ENCODE measurements around the gene HYOU1.
"Not testable (repeated sequence)": the region's sequence is repeated elsewhere in the genome, so short reads cannot be mapped to it uniquely, and the experiment has no call there.

HYOU1 gene

DNA sequence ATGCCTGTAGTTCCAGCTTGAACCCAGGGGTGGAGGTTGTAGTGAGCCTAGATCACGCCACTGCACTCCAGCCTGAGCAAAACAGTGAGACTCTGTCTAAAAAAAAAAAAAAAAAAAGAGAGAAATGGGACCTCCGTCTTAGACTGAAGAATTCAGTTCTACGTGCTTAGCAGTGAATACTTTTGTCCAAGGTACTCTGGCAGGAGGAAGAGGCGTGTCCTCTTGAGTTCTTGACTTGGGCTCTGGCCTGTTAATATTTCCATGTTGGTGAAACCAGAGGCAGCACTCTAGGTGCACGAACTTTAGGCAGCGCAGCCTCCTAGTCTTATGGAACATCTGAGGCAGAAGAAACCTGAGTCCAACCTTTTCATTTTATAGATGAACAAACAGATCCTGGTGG lies 30.1 kb upstream of the HYOU1 start:
- DNase-seq, result no peak

DNA sequence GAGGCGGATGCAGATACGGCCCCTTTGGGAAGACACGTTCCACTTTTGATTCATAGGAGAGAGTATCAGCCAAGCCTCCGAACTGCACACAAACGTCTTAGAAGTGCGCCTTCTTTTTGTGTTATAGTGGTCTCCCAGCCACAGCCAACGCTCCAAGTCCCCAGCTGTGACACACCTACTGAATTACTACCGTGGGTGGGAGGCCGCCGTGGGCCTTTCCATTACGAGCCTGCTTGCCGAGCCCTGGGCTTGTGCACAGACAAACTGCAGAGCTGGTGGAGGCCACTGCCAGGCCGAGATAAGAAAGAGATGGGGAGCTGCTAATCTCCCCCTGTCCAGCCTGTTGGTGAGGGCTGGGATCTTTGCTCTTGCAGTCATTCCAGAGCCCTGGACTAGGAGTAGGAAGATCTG lies 28.4 kb upstream of the HYOU1 start:
- DNase-seq, result peak; percentile 48

DNA sequence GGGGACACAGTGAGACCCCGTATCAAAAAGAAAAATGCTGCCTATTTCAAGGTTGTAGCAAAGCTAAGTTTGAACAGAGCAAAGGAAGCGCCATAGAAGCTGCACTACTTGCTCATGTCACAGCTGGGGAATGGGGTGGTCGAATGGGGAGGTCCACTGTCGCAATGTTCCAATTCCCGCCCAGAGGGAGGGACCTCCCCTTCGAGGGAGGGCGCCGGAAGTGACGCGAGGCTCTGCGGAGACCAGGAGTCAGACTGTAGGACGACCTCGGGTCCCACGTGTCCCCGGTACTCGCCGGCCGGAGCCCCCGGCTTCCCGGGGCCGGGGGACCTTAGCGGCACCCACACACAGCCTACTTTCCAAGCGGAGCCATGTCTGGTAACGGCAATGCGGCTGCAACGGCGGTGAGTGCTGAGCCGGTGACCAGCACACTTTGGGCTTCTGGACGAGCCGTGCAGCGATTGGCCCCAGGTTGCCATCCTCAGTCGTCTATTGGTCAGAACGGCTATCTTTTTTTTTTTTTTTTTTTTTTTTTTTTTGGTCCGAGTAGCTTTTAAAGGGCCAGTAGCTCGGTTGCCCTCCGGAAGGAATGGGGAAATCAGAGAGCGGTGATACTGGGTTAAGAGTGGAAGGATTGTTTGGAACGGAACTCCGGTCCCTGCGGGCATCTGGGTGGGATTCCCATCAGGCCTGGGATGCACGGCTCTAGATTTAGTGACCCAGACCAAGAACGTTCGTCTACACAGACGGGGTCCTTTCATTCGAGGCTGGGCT lies 27.8 kb upstream of the HYOU1 start, which contains the start of gene HMBS:
HMBS (plus strand) TSS at position 219 of the 774 bp plus-strand sequence; CDS start at position 372, 153 bp downstream.
- peak; percentile 90 for DNase-seq

DNA sequence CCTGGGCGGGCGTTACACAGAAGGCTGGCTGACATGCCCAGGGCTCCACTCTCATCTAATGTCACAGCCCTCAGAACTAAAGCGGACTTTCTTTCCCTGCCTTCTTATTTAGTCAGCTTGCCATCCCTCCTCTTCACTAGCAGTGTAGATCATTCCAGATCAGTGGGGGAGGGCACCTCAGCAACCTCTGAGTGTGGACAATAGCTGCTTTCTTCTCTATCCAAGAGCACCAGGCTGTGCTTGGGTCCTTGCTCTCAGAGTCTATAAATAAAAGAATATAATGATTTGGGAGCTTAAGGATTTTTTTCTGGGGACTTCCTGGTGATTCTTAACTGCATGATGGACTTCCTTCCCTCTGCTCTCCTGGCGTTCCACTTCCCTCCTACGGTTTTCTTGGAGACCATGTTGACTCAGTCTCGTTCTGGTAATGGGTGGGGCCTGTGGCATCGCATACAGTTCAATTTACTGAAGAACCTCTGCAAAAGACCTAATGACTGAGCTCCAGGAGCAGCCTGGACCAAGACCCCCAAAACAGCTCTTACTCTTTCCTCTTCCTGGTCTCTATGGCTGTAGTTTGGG lies 24.8 kb upstream of the HYOU1 start:
- DNase-seq, result no peak

DNA sequence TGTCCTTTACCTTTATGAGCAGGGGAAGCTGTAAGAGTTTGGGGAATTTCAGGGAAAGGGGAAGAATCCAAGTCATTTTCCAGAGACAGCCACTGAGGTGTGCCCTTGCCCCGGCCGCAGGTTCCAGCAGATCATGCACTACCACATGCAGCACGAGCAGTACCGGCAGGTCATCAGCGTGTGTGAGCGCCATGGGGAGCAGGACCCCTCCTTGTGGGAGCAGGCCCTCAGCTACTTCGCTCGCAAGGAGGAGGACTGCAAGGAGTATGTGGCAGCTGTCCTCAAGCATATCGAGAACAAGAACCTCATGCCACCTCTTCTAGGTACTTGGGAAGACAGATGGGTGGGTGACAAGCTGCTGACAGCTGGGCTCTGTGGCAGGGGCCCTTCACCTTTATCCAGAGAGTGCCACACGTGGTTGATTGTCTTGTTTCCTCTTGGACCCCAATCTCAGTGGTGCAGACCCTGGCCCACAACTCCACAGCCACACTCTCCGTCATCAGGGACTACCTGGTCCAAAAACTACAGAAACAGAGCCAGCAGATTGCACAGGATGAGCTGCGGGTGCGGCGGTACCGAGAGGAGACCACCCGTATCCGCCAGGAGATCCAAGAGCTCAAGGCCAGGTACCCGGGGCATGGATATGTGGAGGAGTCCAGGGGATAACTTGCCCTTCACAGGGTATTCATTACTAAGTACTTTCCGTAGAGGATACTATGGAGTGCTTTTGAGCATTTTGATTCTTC lies 21.8 kb upstream of the HYOU1 start:
- no peak for DNase-seq

DNA sequence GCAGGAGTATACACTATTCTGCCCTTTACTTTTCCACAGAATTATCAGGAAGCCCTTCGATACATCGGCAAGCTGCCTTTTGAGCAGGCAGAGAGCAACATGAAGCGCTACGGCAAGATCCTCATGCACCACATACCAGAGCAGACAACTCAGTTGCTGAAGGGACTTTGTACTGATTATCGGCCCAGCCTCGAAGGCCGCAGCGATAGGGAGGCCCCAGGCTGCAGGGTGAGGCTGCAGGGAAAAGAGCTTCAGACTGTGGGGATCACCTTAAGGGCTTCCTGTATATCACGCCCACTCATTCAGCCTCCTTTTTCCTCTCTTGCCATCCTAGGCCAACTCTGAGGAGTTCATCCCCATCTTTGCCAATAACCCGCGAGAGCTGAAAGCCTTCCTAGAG lies 20.8 kb upstream of the HYOU1 start:
- no peak for DNase-seq

DNA sequence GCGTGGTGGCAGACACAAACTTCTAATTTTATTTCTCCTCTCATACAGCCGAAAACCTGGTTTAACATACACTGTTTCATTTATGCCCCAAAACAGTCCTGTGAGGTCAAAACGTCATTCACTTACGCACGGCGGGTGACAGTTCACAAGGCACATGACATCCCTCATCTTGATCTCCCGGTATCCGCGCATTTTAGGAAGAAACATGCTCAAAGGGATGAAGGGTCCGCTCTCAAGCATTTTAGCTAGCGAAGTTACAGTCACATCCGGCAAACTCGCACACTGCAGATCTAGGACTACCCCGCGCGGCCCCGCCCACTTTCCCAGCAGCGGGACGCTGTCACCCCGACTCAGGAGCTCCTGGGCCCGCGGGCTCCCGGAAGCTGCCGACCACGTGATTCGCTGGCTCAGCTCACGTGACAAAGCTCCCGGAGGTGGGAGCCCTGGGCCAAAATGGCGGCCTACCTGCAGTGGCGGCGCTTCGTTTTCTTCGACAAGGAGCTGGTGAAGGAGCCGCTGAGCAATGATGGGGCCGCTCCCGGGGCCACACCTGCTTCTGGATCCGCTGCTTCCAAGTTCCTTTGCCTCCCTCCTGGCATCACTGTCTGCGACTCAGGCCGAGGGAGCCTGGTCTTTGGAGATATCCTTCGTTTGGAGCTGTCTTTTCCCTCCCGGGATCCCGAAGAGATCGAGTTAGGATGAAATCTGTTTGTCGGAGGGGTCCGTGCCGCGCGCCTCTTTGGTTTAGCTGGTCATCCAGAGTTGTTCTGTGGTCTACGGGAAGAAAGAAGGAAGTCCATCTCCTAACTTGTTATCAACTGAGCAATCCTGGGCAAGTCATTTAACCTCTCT lies 10.6 kb upstream of the HYOU1 start, which contains the start of gene VPS11:
VPS11 (plus strand) TSS at position 448 of the 852 bp plus-strand sequence; CDS start at position 454, 6 bp downstream.
- peak; percentile 99 for DNase-seq

DNA sequence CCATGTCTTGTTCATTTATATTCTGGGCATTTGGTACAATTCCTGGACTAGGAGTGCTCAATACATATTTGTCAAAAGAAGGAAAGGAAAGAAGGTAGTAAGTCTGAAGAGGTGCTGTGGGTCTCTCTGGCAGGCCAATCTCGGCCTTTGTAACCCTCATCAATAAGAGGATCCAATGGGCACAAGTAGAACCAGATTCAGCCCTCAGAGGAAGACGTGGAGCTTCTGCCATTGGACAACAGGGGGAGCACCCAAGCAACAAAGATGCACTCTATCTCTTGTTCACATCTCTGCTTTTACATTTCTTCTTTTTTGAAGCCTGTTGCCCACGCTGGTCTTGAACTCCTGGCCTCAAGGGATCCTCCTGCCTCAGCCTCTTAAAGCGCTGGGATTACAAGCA lies 8.4 kb upstream of the HYOU1 start:
- peak; percentile 52 for DNase-seq

DNA sequence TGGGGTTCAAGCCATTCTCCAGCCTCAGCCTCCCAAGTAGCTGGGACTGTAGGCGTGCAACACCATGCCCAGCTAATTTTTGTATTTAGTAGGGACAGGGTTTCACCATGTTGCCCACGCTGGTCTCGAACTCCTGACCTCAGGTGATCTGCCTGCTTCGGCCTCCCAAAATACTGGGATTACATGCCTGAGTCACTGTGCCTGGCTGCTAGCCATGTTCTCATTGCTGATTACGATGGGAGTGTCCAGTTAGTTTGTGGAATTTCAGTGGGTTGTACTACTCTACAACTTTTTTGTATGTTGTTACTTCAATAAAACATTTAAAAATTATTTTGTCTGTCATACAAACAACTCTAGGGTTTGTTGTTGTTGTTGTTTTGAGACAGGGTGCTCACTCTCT lies 5.8 kb upstream of the HYOU1 start:
- DNase-seq, result no peak

DNA sequence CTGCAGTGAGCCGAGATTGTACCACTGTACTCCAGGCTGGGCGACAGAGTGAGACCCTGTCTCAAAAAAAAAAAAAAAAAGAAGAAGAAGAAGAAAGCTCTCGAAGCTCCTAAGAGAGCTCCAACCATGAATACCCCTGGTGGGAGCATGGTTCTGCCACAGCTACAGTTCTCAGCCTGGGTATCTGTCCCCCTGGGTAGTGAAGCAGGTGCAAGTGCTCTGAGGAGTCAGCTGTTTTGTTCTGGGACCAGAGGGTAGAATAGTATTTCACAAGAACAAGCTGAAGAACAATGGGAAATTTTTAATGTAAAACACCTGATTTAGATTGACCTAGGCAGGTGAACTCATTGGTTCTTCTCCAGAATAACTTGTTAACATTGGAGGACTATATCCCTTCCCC lies 4.3 kb upstream of the HYOU1 start:
- DNase-seq, result no peak

DNA sequence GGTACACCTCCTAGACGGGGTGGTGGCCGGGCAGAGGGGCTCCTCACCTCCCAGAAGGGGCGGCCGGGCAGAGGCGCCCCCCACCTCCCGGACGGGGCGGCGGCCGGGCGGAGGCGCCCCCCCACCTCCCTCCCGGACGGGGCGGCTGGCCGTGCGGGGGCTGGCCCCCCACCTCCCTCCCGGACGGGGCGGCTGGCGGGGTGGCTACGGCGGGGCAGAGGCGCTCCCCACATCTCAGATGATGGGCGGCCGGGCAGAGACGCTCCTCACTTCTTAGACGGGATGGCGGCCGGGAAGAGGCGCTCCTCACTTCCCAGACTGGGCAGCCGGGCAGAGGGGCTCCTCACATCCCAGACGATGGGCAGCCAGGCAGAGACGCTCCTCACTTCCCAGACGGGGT lies 2.1 kb upstream of the HYOU1 start:
- DNase-seq, result not testable (repeated sequence)

DNA sequence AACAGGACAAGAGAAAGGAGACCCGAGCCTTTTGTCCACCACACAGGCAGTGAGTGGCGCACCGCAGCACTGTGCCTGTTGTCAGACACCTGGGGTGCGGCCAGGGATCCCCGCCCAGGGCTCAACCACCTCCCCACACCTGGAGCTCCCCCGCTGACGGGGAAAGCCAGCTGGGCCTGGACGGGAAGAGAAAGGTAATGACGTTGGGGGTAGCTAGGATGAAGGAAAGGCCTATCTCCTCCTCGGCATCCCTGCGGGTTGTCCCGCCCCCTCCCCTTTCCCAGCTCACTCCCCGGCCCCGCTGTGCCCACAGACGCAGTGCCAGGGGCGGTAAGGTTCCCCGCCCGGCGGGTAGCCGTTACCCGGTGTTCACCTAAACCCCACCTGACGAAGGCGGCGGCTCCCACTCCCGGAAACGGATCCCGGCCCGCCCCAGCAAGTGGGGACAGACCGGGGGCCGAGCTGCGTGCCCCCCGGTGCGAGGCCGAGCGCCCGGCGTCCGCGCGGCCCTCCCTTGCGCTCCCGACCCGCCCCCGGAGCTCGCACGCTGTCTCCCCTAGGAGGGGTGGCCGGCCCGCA lies 495 bp downstream of the HYOU1 start:
- peak; percentile 42 for DNase-seq

DNA sequence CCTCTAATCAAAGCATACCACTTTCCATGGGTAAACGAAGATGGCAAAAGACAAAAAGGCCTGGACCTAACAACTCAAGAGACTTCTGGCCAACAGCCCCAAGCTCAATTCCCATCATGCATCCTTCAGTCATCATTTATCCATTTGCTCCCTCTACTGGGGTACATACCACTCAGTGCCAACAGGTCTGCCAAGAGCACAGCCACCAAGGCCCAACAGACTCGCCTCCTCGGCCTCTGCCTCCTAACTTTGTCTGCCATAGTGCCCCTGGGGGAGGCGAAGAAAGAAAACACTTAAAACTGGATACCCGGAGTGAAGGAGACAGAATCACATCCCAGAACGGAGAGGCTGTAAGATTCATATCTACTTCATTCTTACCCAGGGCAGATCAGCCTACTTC lies 1.1 kb downstream of the HYOU1 start:
- DNase-seq, result no peak

DNA sequence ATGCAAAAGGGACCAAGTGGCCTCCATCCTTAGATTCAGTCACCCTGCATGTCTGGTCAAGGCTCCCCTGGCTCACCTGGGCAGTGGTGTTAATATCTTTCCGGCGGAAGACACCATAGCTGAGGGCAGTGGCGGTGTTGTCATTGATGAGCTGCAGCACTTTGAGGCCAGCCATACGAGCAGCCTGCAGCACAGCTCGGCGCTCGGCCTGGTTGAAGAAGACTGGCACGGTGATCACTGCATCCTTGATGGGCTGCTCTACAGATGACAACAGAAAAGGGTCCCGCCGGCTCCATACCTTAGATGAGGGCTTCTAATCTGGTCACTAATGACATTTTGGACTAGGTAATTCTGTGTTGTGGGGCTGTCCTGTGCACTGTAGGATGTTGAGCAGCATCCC lies 2.6 kb downstream of the HYOU1 start:
- no peak for DNase-seq

DNA sequence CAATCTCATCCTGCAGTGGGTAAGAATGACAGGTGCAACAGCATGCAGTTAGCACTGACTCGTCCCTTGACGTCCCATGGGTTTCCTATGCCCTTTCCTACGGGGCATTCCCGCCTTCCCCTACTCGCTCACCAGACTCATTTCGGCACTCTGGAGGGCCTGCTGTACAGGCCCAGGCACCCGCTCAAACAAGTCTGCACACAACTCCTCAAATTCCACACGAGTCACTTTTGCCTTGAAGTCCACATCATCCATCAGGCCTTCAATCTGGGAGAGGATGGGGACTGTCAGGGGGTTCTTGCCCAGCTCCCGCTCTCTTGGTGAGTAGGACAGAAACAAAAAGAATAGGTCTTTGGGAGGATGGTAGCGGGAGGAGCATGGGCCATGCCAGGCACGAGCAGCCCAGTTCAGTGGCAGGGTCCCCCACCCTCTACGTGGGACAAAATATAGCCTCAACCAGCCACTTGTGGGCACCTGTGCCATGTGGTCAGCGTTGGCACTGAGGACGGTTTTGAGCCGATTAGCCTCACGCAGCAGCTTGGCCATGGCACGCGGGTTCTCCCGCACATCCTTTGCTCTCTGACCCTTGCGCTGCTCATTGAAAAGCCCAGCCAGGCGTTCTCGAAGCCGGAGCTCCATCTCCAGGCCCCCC lies 4.7 kb downstream of the HYOU1 start:
- DNase-seq, result no peak

DNA sequence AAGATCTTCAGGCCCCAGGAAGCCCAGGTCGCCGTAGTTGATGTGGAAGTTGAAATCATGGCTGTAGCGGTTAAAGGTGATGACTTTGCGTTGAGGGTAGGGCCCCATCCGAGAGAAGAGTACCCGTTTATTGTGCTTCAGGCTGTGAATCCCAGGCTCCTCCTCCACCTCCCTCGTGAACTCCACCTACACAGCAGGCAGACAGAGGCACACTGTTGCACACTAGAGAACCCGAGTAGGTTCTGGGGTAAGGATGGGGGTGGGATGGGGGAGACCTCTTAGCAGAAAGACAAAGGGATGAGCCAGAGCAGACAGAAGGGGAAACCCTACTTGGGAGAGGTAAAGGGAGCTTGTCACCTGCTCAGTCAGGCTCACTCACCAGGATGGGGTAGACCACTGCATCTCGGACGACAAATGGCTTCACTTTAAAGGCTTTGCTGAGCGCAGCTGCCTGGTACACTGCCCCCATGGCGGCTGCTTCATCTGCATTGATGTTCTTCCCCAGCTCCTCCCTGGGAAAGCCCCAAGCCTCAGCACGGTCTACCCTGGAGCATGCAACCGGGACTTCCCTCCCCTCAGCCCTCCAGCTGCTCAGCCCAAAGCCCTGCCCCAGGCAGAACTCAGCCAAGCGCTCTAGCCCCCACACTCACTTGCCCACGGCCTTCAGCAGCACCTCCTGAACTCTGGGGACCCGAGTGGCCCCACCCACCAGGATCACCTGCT lies 5.4 kb downstream of the HYOU1 start:
- no peak for DNase-seq

DNA sequence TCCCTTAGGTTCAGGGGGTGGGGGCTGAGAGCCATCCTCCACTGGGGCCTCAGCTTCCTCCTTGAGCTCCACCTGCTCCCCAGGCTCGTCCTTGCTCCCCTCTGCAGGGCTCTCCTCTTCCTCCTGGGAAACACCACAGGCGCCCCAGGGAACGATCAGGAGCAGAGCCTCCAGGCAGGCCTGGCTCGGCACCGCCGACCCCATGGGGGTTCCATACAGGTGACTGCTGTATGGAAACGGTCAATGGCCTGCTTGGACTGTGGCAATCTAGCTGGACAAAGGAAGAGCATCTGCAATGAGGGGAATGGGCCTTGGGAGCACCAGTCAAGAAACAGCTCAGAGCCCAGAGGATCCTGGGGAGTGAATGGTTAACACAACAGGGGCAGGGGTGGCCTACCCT lies 7.9 kb downstream of the HYOU1 start:
- no peak for DNase-seq

DNA sequence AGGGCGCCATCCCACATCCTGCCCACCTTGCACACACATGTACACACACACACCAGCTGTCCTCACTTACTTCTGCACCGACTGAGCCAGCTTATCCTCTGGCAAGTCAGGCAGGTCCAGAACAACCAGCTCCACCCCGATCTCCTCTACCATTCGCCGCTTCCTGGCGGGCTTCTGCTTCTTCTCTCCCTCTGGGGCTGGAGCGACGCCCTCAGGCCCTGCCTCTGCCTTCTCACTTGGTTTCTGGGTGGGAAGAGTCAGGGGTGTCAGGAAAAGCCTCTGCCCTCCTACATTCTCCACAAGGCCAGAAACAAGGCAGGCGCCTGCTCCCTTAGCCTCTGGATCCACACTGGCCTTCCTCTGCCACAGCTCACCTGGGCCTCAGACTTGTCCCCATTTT lies 8.4 kb downstream of the HYOU1 start:
- no peak for DNase-seq

DNA sequence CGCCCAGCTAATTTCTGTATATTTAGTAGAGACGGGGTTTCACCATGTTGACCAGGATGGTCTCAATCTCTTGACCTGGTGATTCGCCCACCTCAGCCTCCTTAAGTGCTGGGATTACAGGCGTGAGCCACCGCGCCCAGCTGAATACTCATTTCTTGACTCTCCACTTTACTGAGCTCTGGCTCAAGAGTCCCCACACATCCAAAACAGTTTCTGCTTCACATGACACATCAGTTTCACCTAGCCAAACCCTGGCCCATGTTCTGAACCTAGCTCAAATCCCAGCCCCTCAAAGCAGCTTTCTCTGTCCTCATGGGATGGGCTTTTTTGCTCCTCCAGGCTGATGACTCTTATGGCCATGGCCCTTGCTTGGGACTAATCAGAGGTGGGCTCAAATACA lies 9.8 kb downstream of the HYOU1 start:
- DNase-seq, result no peak

DNA sequence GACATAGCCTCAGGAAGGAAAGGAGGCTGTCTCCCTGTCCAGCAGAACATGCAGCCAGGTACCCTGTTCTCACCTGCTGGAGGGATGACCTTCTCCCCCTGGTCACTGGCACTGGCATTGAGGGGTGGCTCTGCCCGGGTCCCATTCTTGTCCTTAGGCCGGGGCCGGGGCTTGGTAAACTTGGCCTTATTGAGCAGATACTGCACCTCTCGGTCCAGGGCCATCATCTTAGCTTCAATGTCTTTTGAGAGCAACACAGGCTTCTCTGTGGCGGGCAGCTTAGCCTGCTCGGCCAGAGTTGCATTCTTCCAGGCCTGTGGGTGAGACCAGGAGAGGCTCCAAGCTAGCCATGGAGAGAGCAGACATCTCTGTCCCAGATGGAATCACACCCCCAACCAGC lies 10.5 kb downstream of the HYOU1 start:
- DNase-seq, result no peak

DNA sequence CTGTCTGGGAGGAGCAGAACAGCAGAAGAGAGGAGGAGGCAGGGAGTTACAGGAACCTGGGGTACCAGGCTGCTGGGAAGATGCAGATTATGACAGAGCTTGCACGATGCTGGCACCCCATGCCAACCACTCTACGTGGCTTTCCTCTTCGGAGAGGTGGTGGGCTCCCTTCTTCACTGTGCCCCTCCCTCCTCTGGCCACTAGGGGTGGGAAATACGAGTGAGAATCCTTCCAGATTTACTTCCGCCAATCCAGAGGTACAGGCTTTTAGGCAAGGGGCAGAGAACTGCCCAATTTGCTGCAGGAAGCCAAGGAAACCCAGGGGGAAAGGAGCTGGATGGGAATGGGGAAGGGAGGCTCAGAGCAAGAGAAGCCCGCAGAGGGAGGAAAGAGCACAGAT lies 12.3 kb downstream of the HYOU1 start:
- no peak for DNase-seq
